ENCODE results near the gene PER2.
"Not testable (repeated sequence)": the region's sequence is repeated elsewhere in the genome, so short reads cannot be mapped to it uniquely, and the experiment has no call there.

Gene PER2, protein sequence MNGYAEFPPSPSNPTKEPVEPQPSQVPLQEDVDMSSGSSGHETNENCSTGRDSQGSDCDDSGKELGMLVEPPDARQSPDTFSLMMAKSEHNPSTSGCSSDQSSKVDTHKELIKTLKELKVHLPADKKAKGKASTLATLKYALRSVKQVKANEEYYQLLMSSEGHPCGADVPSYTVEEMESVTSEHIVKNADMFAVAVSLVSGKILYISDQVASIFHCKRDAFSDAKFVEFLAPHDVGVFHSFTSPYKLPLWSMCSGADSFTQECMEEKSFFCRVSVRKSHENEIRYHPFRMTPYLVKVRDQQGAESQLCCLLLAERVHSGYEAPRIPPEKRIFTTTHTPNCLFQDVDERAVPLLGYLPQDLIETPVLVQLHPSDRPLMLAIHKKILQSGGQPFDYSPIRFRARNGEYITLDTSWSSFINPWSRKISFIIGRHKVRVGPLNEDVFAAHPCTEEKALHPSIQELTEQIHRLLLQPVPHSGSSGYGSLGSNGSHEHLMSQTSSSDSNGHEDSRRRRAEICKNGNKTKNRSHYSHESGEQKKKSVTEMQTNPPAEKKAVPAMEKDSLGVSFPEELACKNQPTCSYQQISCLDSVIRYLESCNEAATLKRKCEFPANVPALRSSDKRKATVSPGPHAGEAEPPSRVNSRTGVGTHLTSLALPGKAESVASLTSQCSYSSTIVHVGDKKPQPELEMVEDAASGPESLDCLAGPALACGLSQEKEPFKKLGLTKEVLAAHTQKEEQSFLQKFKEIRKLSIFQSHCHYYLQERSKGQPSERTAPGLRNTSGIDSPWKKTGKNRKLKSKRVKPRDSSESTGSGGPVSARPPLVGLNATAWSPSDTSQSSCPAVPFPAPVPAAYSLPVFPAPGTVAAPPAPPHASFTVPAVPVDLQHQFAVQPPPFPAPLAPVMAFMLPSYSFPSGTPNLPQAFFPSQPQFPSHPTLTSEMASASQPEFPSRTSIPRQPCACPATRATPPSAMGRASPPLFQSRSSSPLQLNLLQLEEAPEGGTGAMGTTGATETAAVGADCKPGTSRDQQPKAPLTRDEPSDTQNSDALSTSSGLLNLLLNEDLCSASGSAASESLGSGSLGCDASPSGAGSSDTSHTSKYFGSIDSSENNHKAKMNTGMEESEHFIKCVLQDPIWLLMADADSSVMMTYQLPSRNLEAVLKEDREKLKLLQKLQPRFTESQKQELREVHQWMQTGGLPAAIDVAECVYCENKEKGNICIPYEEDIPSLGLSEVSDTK (N-terminal part only)

GRCh38 chr2:238287737-238288649, at the start of gene PER2:
Gene PER2 (minus strand): TSS chr2:238288610. CDS start chr2:238277936, 10,674 bp downstream.
- DNase-seq (ENCODE audit: low spot score): peak; percentile 89

- no peak for DNase-seq (ENCODE audit: low spot score)
Observed at GRCh38 chr2:238337846-238338245, 49.4 kb upstream of the PER2 start.

DNA sequence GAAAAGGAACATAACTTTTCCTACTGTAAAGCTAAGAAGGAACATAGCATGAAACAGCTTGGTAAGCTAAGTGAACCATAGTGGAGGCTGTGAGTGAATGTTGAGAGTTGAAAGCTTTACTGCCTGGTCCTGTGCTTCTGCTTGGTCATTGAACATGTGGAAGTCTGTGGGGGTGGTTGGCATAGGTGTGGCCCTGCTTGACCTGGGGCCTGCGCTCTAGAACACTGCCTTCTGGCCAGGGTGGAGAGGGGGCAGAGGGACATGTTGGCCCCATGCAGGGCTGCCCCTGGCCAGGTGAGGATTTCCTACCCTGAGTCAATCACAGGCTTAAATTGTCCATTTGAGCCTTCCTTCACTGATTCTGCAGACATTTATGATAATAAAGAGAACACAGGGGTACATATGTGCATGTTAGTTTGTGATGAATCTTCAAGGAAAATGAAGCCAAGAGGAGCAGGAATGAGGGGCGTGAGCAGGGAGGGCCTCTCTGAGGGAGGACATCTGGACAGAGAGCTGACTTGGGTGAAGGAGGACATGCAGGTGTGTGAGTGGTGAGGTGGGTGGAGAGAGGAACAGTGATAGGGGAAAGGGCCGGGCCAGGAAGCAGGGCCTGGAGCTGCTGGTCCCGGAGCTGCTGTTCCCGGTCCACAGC, 48.5 kb upstream of the PER2 start:
- no peak for DNase-seq (ENCODE audit: low spot score)

DNA sequence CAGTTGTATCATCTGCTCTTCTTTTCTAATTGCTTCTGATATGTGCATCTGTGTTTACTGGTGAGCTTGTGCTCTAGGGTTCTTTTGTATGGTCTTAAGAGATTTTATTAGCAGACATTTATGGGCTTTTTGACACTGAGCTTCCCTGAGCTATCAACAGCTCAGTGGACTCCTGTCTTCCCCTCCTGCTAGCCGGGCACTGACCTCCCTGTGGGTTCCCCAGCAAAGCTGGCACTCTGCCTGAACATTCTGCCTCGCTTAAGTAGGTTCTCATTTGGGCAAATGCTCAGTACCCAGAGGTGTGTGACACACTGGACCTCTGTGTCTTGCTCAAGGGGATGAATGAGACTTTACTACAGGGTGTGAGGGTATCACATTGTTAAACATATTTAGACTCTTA, 47.7 kb upstream of the PER2 start:
- peak; percentile 65 for DNase-seq (ENCODE audit: low spot score)

GRCh38 chr2:238335591-238335990, 47.2 kb upstream of the PER2 start:
- DNase-seq (ENCODE audit: low spot score): not testable (repeated sequence)

- no peak for DNase-seq (ENCODE audit: low spot score)
Observed at GRCh38 chr2:238334885-238335284, 46.5 kb upstream of the PER2 start.

GRCh38 chr2:238331916-238332315, 43.5 kb upstream of the PER2 start:
- no peak for DNase-seq (ENCODE audit: low spot score)

DNA sequence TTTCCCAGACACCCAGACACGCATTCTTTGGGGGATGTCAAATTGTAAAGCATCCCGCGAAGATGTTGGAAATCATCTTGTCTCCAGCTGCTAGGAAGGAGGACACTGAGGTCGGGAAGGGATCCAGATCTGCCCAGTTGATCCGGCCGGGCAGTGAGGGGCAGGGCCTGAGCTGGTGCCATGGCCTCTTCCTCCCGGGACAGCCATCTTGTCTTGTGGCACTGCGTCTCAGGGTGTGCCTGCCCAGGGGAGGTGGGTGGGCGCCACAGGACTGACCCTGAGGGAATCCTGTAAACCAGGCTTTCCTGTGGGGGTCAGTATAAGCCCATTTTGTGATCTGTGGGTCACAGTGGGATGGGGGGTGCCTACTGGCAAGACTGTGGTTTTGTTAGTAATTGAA, 42.0 kb upstream of the PER2 start:
- no peak for DNase-seq (ENCODE audit: low spot score)

DNA sequence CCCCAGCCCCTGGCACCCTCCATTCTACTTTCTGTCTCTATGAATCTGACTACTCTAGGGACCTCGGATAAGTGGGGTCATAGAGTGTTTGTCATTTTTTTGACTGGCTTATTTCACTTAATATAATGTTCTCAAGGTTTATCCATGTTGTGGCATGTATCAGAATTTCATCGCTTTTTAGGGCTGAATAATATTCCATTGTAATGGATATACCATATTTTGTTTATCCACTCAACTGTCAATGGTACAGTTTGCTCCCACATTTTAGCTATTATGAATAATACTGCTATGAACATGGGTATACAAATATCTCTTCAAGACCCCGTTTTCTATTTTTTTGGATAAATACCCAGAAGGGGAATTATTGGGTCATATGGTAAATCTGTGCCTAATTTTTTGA, 39.3 kb upstream of the PER2 start:
- no peak for DNase-seq (ENCODE audit: low spot score)

DNA sequence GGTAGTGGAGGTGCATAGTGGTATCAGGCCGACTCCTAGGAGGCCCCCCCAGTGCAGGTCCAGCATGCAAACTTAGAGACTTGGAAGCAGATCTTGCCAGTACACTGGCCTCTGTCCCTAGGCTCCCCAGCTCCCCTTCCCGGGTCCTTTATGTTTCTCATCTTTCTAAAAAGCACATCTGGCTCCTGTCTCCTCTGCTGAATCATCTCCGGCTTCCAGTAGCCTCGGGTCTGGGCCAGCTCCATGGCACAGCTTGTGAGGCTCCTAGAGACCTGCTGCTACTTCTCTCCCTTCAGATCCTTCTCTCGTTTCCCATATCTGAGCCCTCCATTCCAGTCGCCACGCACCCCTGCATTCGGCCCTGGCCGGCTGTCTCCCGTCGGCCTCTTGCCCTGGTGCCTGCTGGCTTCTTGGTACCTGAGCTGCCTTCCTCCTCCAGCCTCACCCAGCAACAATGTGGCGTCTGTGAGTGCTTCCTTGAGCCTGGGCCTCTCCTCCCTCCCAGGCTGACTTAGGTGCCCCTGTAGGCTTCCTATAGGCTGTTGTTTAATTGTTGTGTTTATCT, 38.5 kb upstream of the PER2 start:
- no peak for DNase-seq (ENCODE audit: low spot score)

DNA sequence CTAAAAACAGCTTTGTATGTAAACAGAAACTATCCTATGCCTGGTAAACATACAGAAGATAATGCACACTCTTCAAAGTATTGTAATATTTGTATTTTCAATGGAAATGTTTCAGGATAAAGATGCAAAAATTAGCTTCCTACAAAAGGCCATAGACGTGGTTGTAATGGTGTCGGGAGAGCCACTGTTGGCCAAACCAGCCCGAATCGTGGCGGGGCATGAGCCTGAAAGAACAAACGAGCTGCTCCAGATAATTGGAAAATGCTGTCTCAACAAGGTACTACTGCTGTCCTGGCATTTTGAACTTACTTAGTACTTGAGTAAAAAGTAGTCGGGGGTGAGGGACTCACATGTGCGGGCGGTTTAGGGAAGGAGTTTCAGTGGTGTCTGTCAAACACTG, 37.3 kb upstream of the PER2 start:
- DNase-seq (ENCODE audit: low spot score): no peak

DNA sequence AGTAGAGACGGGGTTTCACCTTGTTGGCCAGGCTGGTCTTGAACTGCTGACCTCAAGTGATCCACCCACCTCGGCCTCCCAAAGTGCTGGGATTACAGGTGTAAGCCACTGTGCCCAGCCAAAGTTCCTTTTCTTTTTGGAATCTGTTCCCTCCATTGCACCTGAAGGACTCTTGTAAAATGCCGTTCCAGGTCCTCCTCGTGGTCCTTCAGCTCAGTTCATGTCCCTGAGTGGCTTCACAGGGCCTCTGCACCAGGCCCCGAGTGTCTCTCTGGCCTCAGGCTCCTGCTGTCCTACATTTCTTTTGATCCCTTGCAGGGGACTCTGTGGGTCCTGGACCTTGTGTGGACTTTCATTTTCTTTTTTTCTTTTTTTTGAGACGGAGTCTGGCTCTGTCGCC, 35.8 kb upstream of the PER2 start:
- DNase-seq (ENCODE audit: low spot score): not testable (repeated sequence)

DNA sequence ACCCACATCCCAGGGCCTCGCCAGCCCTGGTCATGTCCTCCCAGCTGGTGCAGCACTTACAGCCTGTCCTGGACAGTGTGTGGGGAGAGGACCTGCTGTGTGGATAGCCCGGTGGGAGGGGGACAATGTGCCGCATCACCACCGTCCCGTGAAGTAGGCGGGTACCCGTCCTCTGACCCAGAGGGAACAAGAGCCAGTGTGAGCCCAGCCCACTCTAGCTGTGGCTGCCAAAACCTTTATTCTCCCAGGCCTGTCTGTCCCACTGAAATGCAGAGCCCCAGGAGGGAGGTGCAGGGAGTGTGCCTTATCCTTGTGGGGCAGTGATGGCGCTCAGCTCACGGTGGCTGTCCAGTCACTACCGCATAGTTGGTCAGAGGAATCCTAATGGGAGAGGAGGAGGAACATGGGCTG, 33.6 kb upstream of the PER2 start:
- no peak for DNase-seq (ENCODE audit: low spot score)

GRCh38 chr2:238321467-238321866, 33.1 kb upstream of the PER2 start:
- DNase-seq (ENCODE audit: low spot score): no peak

- no peak for DNase-seq (ENCODE audit: low spot score)
Observed at GRCh38 chr2:238320648-238321281, 32.4 kb upstream of the PER2 start.

GRCh38 chr2:238320246-238320647, 31.8 kb upstream of the PER2 start, which contains the start of gene TRAF3IP1:
Gene TRAF3IP1 (plus strand): TSS chr2:238320518. CDS start chr2:238320663, 145 bp downstream.
- DNase-seq (ENCODE audit: low spot score): peak; percentile 92

GRCh38 chr2:238315031-238315595, 26.7 kb upstream of the PER2 start:
- no peak for DNase-seq (ENCODE audit: low spot score)

GRCh38 chr2:238314576-238314975, 26.2 kb upstream of the PER2 start:
- no peak for DNase-seq (ENCODE audit: low spot score)

- DNase-seq (ENCODE audit: low spot score): no peak
Observed at GRCh38 chr2:238313991-238314350, 25.6 kb upstream of the PER2 start.
